Stimulated activated memory B cell treated with anti-CD40 and anti-IgM and Interleukin-4, amounts not matched to agents 10 μg/mL and 1 μg/mL and 100 μg/mL, for 72 hours (primary cell): ENCODE data around the gene WDR31.
"Not testable (repeated sequence)": the region's sequence is repeated elsewhere in the genome, so short reads cannot be mapped to it uniquely, and the experiment has no call there.

Experiments used
- ATAC-seq: fragments of 150-1000 bp; cut with Tn5 transposase; 2 replicates; pipeline ENCODE4 v1.10.0; 2021
- H3K27ac Mint-ChIP-seq: one replicate; pipeline ENCODE4 v1.8.0; 2022; ENCODE audit warnings: mild to moderate bottlenecking, mixed read lengths
- H3K27me3 Mint-ChIP-seq: one replicate; pipeline ENCODE4 v1.8.0; 2022; ENCODE audit warnings: mixed read lengths
- H3K36me3 Mint-ChIP-seq: one replicate; pipeline ENCODE4 v1.8.0; 2022; ENCODE audit warnings: mixed read lengths
- H3K4me1 Mint-ChIP-seq: one replicate; pipeline ENCODE4 v1.8.0; 2022; ENCODE audit warnings: mixed read lengths
- H3K4me3 Mint-ChIP-seq: one replicate; pipeline ENCODE4 v1.8.0; 2022; ENCODE audit warnings: mild to moderate bottlenecking, moderate library complexity, mixed read lengths
- H3K9me3 Mint-ChIP-seq: one replicate; pipeline ENCODE4 v1.8.0; 2022; ENCODE audit warnings: mixed read lengths

WDR31 gene

GRCh38 chr9:113373676-113374392 lies 33.8 kb upstream of the WDR31 start:
- Mint-ChIP-seq H3K4me1 (peaks cover 12% of the 10 kb centered on the region), H3K9me3 (no peaks in the 10 kb centered on the region), H3K27ac (no peak overlapping the region), H3K4me3 (no peak overlapping the region), H3K36me3 (peaks cover 20% of the 10 kb centered on the region), H3K27me3 (no peaks in the 10 kb centered on the region)
- ATAC-seq: no peak

GRCh38 chr9:113373256-113373655 lies 33.2 kb upstream of the WDR31 start:
- Mint-ChIP-seq H3K9me3 (no peaks in the 10 kb centered on the region), H3K36me3 (peaks cover 20% of the 10 kb centered on the region), H3K27me3 (no peaks in the 10 kb centered on the region), H3K4me3 (no peak overlapping the region), H3K27ac (no peak overlapping the region), H3K4me1 (peaks cover 12% of the 10 kb centered on the region)
- no peak for ATAC-seq

GRCh38 chr9:113372059-113372458 lies 32.0 kb upstream of the WDR31 start:
- Mint-ChIP-seq H3K27me3 (no peaks in the 10 kb centered on the region), H3K36me3 (peaks cover 20% of the 10 kb centered on the region), H3K9me3 (no peaks in the 10 kb centered on the region), H3K4me3 (no peak overlapping the region), H3K4me1 (peaks cover 12% of the 10 kb centered on the region), H3K27ac (no peak overlapping the region)
- ATAC-seq: no peak

GRCh38 chr9:113370806-113371325 lies 30.8 kb upstream of the WDR31 start:
- Mint-ChIP-seq H3K36me3 (peaks cover 20% of the 10 kb centered on the region), H3K4me1 (peaks cover 12% of the 10 kb centered on the region), H3K27me3 (no peaks in the 10 kb centered on the region), H3K4me3 (no peak overlapping the region), H3K9me3 (no peaks in the 10 kb centered on the region), H3K27ac (no peak overlapping the region)
- no peak for ATAC-seq

GRCh38 chr9:113369855-113370140 lies 29.7 kb upstream of the WDR31 start:
- Mint-ChIP-seq H3K9me3 (no peaks in the 10 kb centered on the region), H3K27me3 (no peaks in the 10 kb centered on the region), H3K4me3 (no peak overlapping the region), H3K4me1 (peaks cover 2% of the 10 kb centered on the region), H3K36me3 (peaks cover 17% of the 10 kb centered on the region), H3K27ac (no peak overlapping the region)
- ATAC-seq: no peak

- H3K36me3 Mint-ChIP-seq: peaks cover 11% of the 10 kb centered on the region
- no peak overlapping the region for H3K27ac Mint-ChIP-seq
- ATAC-seq: no peak
- no peaks in the 10 kb centered on the region for H3K27me3 Mint-ChIP-seq
- H3K4me1 Mint-ChIP-seq: no peaks in the 10 kb centered on the region
- H3K9me3 Mint-ChIP-seq: no peaks in the 10 kb centered on the region
- H3K4me3 Mint-ChIP-seq: no peak overlapping the region
These were observed 29.1 kb upstream of the WDR31 start for GRCh38 chr9:113368982-113369854.

- no peak for ATAC-seq
- H3K4me3 Mint-ChIP-seq: no peak overlapping the region
- no peak overlapping the region for H3K27ac Mint-ChIP-seq
- H3K9me3 Mint-ChIP-seq: no peaks in the 10 kb centered on the region
- H3K4me1 Mint-ChIP-seq: no peaks in the 10 kb centered on the region
- peaks cover 11% of the 10 kb centered on the region for H3K36me3 Mint-ChIP-seq
- H3K27me3 Mint-ChIP-seq: no peaks in the 10 kb centered on the region
These were observed 28.4 kb upstream of the WDR31 start for GRCh38 chr9:113368348-113368981.

- not testable (repeated sequence) for H3K36me3 Mint-ChIP-seq, H3K9me3 Mint-ChIP-seq, H3K27me3 Mint-ChIP-seq, ATAC-seq, H3K4me3 Mint-ChIP-seq, H3K4me1 Mint-ChIP-seq, H3K27ac Mint-ChIP-seq
These were observed 25.6 kb upstream of the WDR31 start for GRCh38 chr9:113365652-113366051.

GRCh38 chr9:113364951-113365350 lies 24.9 kb upstream of the WDR31 start:
- Mint-ChIP-seq H3K4me1 (no peaks in the 10 kb centered on the region), H3K27ac (no peak overlapping the region), H3K9me3 (no peaks in the 10 kb centered on the region), H3K4me3 (no peak overlapping the region), H3K36me3 (no peaks in the 10 kb centered on the region), H3K27me3 (no peaks in the 10 kb centered on the region)
- ATAC-seq: no peak

GRCh38 chr9:113363336-113363735 lies 23.3 kb upstream of the WDR31 start:
- no peaks in the 10 kb centered on the region for H3K36me3 Mint-ChIP-seq
- H3K9me3 Mint-ChIP-seq: no peaks in the 10 kb centered on the region

GRCh38 chr9:113361304-113362018 lies 21.4 kb upstream of the WDR31 start:
- H3K4me3 Mint-ChIP-seq: no peak overlapping the region
- H3K9me3 Mint-ChIP-seq: no peaks in the 10 kb centered on the region
- ATAC-seq: no peak
- H3K4me1 Mint-ChIP-seq: no peaks in the 10 kb centered on the region
- H3K27ac Mint-ChIP-seq: no peak overlapping the region
- H3K36me3 Mint-ChIP-seq: no peaks in the 10 kb centered on the region
- H3K27me3 Mint-ChIP-seq: no peaks in the 10 kb centered on the region

More at GRCh38 chr9:113363336-113363735, 23.3 kb upstream of the WDR31 start:
- Mint-ChIP-seq H3K4me3 (no peak overlapping the region), H3K27ac (no peak overlapping the region), H3K4me1 (no peaks in the 10 kb centered on the region), H3K27me3 (no peaks in the 10 kb centered on the region)
- ATAC-seq: no peak

GRCh38 chr9:113360242-113360842 lies 20.3 kb upstream of the WDR31 start:
- no peak for ATAC-seq
- H3K27ac Mint-ChIP-seq: no peak overlapping the region
- H3K4me3 Mint-ChIP-seq: no peak overlapping the region
- H3K27me3 Mint-ChIP-seq: no peaks in the 10 kb centered on the region
- no peaks in the 10 kb centered on the region for H3K36me3 Mint-ChIP-seq
- no peaks in the 10 kb centered on the region for H3K4me1 Mint-ChIP-seq
- no peaks in the 10 kb centered on the region for H3K9me3 Mint-ChIP-seq

GRCh38 chr9:113359385-113359784 lies 19.3 kb upstream of the WDR31 start:
- no peaks in the 10 kb centered on the region for H3K9me3 Mint-ChIP-seq
- no peak overlapping the region for H3K4me3 Mint-ChIP-seq
- no peak overlapping the region for H3K27ac Mint-ChIP-seq
- H3K4me1 Mint-ChIP-seq: no peaks in the 10 kb centered on the region
- H3K27me3 Mint-ChIP-seq: no peaks in the 10 kb centered on the region
- no peaks in the 10 kb centered on the region for H3K36me3 Mint-ChIP-seq
- no peak for ATAC-seq

GRCh38 chr9:113356686-113357292 lies 16.7 kb upstream of the WDR31 start:
- H3K27me3 Mint-ChIP-seq: peaks cover 13% of the 10 kb centered on the region
- ATAC-seq: no peak
- peaks cover 11% of the 10 kb centered on the region for H3K4me1 Mint-ChIP-seq
- no peaks in the 10 kb centered on the region for H3K36me3 Mint-ChIP-seq
- no peaks in the 10 kb centered on the region for H3K9me3 Mint-ChIP-seq
- H3K27ac Mint-ChIP-seq: no peak overlapping the region
- H3K4me3 Mint-ChIP-seq: no peak overlapping the region
